Brain microvascular endothelial cell (primary cell): ENCODE results near the gene SRF.

ENCODE experiments used
- DNase-seq: peaks from one replicate; pipeline ENCODE4 v3.0.0-alpha.2; 2020
- H3K27ac ChIP-seq: fragments of 250-450 bp; sonication (Bioruptor Pico); 2 replicates; pipeline ENCODE4 v1.5.1; 2020; ENCODE audit warnings: mild to moderate bottlenecking, moderate library complexity
- H3K27me3 ChIP-seq: fragments of 250-450 bp; sonication (Bioruptor Pico); replicated peaks from 2 replicates; pipeline ENCODE4 v1.5.1; 2020; ENCODE audit warnings: mild to moderate bottlenecking
- H3K36me3 ChIP-seq: fragments of 250-450 bp; sonication (Bioruptor Pico); replicated peaks from 2 replicates; pipeline ENCODE4 v1.5.1; 2020; ENCODE audit warnings: mild to moderate bottlenecking
- H3K4me3 ChIP-seq: 2 replicates; pipeline ENCODE4 v1.5.1; 2011; ENCODE audit warnings: low read depth, mild to moderate bottlenecking, control low read depth, low read length, moderate library complexity
- CTCF ChIP-seq: IDR thresholded peaks from 2 replicates; pipeline ENCODE4 v1.5.1; 2011; ENCODE audit warnings: low read depth, mild to moderate bottlenecking, moderate library complexity, low read length, control low read depth, inconsistent platforms; ENCODE audit errors: missing control alignments
- in situ Hi-C: cut with HindIII; loops from 2 replicates; pipeline ENCODE4 v1.10.0; 2017; ENCODE audit warnings: low sequenced_read_pairs, low pct_ligation_motif_present

The SRF gene

GRCh38 chr6:43205849-43206248 lies 34.8 kb downstream of the SRF start:
- Histone ChIP-seq H3K27ac (no peak overlapping the region), H3K27me3 (no peaks in the 10 kb centered on the region), H3K4me3 (no peak overlapping the region), H3K36me3 (peaks cover 1% of the 10 kb centered on the region)
- in situ Hi-C loops = no loop called here
- TF ChIP-seq CTCF = no peak
- DNase-seq = no peak

DNA sequence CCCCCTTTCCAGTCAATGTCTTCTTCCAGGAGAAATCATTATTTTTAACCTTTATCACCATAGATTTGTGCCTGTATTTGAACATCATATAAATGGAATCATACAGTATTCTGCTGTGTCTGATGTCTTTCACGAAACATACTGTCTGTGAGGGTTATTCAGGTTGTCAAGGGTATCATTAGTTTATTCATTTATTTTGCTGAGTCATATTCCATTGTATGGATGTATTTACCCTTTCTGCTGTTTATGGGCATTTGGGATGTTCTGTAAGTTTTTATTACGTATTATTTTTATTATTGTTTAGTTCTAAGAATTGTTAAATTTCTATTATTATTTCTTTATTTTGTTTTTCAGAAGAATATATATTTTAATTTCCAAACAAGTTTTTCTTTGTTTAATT lies 36.2 kb downstream of the SRF start:
- Histone ChIP-seq H3K27ac (no peak overlapping the region), H3K27me3 (no peaks in the 10 kb centered on the region), H3K36me3 (no peaks in the 10 kb centered on the region), H3K4me3 (no peak overlapping the region)
- DNase-seq = no peak
- TF ChIP-seq CTCF = no peak
- in situ Hi-C loops = no loop called here

- TF ChIP-seq CTCF = peak; percentile 26
- Histone ChIP-seq H3K27ac (no peak overlapping the region), H3K4me3 (no peak overlapping the region), H3K27me3 (no peaks in the 10 kb centered on the region), H3K36me3 (no peaks in the 10 kb centered on the region)
- in situ Hi-C loops = no loop called here
- DNase-seq = no peak
Observed at GRCh38 chr6:43211955-43212354, 40.9 kb downstream of the SRF start.

DNA sequence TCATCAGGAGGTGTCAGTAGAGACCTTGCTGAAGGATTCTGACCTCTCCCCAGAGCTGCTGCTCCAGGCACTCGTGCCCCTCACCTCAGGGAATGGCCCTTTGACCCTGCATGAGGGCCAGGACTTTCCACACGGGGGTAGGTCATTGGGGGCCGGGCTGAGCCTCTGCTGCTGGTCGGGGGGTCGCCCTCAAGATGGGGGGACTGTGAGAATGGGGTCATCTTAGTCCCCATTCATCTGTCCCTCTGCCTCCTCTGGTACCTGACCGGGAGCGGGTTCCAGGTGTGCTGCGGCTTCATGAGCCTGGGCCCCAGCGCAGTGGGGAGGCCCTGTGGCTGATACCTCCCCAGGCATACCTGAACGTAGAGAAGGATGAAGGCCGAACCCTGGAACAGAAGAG lies 42.4 kb downstream of the SRF start:
- Histone ChIP-seq H3K4me3 (no peak overlapping the region), H3K27me3 (no peaks in the 10 kb centered on the region), H3K36me3 (no peaks in the 10 kb centered on the region), H3K27ac (no peak overlapping the region)
- in situ Hi-C loops = no loop called here
- TF ChIP-seq CTCF = no peak
- no peak for DNase-seq

DNA sequence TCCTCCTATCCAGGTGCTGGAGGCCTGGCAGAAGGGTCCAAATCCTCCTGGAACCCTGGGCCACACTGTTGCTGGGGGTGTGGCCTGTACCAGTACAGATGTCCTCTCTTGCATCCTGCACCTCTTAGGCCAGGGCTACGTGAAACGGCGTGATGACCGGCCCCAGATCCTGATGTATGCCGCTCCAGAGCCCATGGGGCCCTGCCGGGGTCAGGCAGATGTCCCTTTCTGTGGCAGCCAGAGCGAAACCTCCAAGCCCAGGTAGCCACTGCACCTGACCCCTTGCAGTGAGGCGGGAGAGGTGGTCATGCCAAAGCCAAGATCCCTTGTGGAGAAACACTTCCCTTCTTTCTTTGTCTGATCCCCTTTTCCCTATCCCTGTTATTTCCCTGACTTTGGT lies 44.0 kb downstream of the SRF start:
- H3K36me3 ChIP-seq = no peaks in the 10 kb centered on the region
- DNase-seq = no peak
- H3K27ac ChIP-seq = no peak overlapping the region
- TF ChIP-seq CTCF = no peak
- no peaks in the 10 kb centered on the region for H3K27me3 ChIP-seq
- no peak overlapping the region for H3K4me3 ChIP-seq
- in situ Hi-C loops = no loop called here

DNA sequence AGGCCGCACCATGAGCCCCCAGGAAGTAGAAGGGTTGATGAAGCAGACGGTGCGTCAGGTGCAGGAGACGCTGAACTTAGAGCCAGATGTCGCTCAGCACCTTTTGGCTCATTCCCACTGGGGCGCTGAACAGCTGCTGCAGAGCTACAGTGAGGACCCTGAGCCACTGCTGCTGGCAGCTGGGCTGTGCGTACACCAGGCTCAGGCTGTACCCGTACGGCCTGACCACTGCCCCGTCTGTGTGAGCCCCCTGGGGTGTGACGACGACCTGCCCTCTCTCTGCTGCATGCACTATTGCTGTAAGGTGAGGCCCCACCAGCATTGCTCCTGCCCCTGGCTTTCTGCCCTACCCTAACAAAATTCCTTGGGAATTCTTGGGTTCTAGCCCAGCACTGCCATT lies 45.1 kb downstream of the SRF start:
- Histone ChIP-seq H3K27me3 (no peaks in the 10 kb centered on the region), H3K4me3 (no peak overlapping the region), H3K27ac (no peak overlapping the region), H3K36me3 (no peaks in the 10 kb centered on the region)
- in situ Hi-C loops = no loop called here
- TF ChIP-seq CTCF = no peak
- no peak for DNase-seq
